HG03066 (cell line): Measurements from ENCODE around the gene PFDN1.
"Not testable (repeated sequence)": the region's sequence is repeated elsewhere in the genome, so short reads cannot be mapped to it uniquely, and the experiment has no call there.

Experiments
- ATAC-seq: cut with Tn5 transposase; IDR thresholded peaks from one replicate; pipeline ENCODE4 v1.9.1; 2021; ENCODE audit warnings: low read depth; ENCODE audit not compliant: unreplicated experiment

The PFDN1 gene

GRCh38 chr5:140302786-140303639 lies at the start of gene PFDN1:
Gene PFDN1 (minus strand): TSS chr5:140303101. CDS start chr5:140303073, 28 bp downstream.
- peak; percentile 96 for ATAC-seq

GRCh38 chr5:140351609-140352334 lies 48.9 kb upstream of the PFDN1 start:
- ATAC-seq, result peak; percentile 75

- no peak for ATAC-seq
Observed at GRCh38 chr5:140349244-140349643, 46.3 kb upstream of the PFDN1 start.

GRCh38 chr5:140348104-140348503 lies 45.2 kb upstream of the PFDN1 start:
- no peak for ATAC-seq

- ATAC-seq, result no peak
Observed at GRCh38 chr5:140347360-140347759, 44.5 kb upstream of the PFDN1 start.

GRCh38 chr5:140346348-140347221 lies 43.7 kb upstream of the PFDN1 start, which contains the start of gene HBEGF:
Gene HBEGF (minus strand): TSS chr5:140346603. CDS start chr5:140346328, 275 bp downstream.
- ATAC-seq, result peak; percentile 75

GRCh38 chr5:140345919-140346347 lies 43.0 kb upstream of the PFDN1 start:
- peak; percentile 16 for ATAC-seq

GRCh38 chr5:140344683-140345423 lies 42.0 kb upstream of the PFDN1 start:
- no peak for ATAC-seq

GRCh38 chr5:140343849-140344248 lies 40.9 kb upstream of the PFDN1 start:
- not testable (repeated sequence) for ATAC-seq

- ATAC-seq, result no peak
Observed at GRCh38 chr5:140342896-140343295, 40.0 kb upstream of the PFDN1 start.

- no peak for ATAC-seq
Observed at GRCh38 chr5:140342287-140342686, 39.4 kb upstream of the PFDN1 start.

- ATAC-seq, result no peak
Observed at GRCh38 chr5:140341591-140341990, 38.7 kb upstream of the PFDN1 start.

GRCh38 chr5:140340605-140341121 lies 37.8 kb upstream of the PFDN1 start:
- no peak for ATAC-seq

- no peak for ATAC-seq
Observed at GRCh38 chr5:140339636-140340035, 36.7 kb upstream of the PFDN1 start.

- ATAC-seq, result no peak
Observed at GRCh38 chr5:140338908-140339307, 36.0 kb upstream of the PFDN1 start.

GRCh38 chr5:140338336-140338735 lies 35.4 kb upstream of the PFDN1 start:
- no peak for ATAC-seq

- no peak for ATAC-seq
Observed at GRCh38 chr5:140337880-140338279, 35.0 kb upstream of the PFDN1 start.

GRCh38 chr5:140336388-140336787 lies 33.5 kb upstream of the PFDN1 start:
- ATAC-seq, result no peak

GRCh38 chr5:140331638-140332037 lies 28.7 kb upstream of the PFDN1 start:
- no peak for ATAC-seq
